Activated CD4-positive, CD25-positive, alpha-beta regulatory T cell (primary cell): ENCODE measurements around the gene SUDS3.
"Not testable (repeated sequence)": the region's sequence is repeated elsewhere in the genome, so short reads cannot be mapped to it uniquely, and the experiment has no call there.

Experiments used
- DNase-seq, 4 experiments: peaks; one replicate each; lab custom pipeline; 2025; lab: John Stamatoyannopoulos, UW

The SUDS3 gene

DNA sequence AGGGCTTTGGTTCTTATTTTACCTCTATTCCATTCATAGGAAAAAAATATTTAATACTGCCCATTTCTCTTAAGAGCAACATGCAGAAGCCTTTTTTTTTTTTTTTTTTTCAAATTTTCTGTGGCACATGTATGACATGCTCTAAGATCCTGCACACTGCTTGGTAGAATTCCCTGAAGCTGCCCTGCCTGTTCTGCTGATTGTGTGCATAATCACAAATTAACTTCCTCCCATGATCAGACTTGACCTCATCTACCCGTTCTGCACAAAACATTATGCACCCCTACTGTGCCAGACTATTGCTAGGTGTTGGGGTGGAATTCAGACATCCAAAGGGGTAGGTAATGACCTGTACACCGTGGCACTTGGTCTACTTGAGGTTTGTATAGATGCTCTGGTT is 22.2 kb downstream of the SUDS3 start:
- no peak for DNase-seq

DNA sequence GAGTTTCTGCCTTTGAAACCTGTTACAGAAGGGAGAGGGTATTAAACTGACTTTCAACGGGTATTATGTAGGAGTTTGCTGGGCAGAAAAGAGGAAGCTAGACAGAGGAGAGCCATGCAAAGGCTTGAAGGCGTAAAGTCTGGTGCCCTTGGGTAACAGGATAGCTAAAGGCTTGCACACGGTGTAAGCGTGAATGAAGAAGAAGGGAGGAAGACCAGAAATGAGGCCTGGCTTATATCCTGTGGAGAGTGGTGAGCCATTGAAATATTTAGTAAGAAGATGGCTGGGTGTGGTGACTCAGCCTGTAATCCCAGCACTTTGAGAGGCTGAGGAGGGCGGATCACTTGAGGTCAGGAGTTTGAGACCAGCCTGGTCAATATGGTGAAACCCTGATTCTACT is 22.6 kb downstream of the SUDS3 start:
- no peak for DNase-seq

DNA sequence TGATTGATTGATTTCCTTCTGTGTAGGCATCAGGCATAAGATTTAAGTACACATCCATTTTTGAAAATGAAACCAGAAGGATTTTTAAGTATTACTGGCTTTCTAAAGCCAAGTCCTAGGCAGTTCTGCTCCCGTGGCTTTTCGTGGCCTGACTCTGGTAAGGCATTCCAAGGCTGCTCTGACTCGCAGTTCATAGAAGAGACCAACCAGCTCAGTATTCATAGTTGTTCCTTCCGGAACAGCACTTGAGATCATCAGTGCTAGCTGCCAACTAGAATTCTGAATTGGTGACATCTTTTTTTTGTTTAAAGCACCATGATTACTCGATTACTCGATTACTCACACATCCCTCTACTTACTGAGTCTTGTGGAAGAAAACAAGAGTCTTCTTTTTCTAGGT is 25.9 kb downstream of the SUDS3 start:
- DNase-seq = no peak

DNA sequence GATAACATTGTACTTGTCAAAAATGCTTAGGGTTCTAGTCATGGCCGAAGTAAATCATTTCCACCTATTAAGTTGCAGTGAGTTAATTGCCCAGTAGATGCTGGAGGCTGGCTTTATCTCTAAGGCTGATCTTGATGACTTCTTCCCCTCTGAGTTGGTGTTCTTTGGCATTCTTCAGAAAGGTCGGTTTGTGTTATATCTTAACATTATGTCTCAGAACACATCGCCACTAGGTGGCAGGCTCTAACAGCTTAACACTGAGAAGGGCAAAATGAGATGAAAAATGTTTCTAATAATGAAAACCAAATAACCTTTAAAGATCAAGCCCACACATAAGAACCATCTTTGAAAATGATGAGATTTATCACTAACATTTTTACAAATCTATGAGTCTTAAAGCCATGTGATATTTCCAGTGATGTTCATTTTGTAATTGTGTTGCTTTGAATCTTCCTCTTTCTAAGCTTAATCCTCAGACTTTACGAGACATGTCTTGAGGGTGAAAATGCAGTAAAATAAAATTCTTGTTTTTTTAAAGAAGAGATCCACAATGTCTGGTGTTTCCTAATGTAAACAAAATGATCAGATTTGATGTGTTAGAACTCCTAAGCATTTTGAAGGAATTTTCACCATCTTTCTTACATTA is 28.6 kb downstream of the SUDS3 start:
- DNase-seq = peak; percentile 3 to 14 (median 8)

DNA sequence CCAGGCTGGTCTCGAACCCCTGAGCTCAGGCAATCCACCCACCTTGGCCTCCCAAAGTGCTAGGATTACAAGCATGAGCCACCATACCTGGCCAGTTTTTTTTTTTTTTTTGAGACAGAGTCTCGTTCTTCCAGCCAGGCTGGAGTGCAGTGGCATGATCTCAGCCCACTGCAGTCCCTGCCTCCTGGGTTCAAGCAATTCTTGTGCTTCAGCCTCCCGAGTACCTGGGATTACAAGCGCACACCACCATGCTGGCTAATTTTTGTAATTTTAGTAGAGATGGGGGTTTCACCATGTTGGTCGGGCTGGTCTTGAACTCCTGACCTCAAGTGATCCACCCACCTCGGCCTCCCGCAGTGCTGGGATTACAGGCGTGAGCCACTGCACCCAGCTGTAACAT is 31.9 kb downstream of the SUDS3 start:
- DNase-seq = not testable (repeated sequence)

DNA sequence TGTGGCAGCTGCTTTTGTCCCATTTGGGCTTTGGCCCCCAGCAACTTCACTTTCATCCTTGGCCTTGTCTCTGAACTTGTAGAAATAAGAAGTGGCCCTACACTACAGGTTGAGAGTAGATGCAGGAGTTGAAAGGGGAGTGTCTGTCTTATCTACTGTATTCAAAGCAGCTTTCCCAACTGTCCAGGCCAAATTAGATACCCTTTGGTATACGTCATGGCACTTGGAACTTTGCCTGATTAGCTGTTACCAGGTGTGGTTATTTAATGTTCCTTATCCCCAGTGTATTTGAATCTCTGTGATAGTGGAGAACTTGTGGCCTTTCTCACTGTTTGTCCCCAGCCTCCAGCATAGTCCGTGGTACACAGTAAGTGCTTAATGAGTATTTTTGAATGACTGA is 33.5 kb downstream of the SUDS3 start:
- DNase-seq = no peak

DNA sequence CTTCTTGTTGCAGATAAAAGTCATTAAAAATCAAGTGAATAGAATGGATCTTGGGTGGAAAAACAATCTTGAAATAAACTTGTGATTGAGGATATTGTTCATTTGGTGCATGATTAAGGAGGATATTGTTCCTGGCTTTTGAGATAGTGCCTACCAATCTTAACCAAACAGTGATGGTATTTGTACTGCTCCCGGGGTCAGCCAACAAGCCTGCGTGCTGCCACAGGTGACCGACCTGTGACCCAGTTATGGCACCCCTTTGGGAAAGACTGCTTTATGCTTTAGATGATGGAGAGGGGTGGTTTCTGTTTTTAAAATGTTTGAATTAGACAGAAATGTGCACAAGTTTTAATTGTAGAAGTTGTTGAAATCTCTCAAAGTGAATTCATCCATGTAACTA is 41.6 kb downstream of the SUDS3 start:
- DNase-seq = no peak

DNA sequence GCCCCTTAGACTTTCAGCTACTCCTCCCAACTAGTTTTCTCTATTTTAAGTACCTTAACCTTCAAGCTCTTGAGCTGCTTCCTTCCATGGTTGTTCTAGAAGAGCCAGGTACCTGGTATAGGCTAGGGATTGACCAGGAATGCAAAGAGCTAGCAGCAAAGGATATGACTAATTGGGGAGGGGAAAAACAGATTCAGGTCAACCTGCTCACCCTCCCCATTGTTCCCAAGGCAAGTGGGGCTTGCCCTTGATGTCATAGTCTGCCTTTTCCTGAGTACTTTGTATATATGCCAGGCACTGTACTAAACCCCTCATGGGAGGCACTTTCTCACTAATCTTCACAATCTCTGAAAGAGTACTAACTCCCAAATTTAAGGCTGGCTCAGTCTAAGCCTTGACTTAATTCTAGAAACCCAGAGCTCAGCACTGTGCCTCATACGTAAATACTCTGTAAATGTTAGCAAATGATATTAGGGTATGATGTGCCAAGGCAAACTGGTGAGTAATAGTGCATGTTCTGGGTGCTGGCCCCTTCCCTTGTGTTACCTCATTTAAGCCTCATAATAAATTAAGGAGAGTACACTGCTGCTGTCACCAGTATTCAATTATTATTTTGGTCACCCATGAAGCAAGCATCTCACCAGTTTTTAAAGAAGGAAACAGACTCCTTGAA is 42.2 kb downstream of the SUDS3 start:
- DNase-seq = no peak

DNA sequence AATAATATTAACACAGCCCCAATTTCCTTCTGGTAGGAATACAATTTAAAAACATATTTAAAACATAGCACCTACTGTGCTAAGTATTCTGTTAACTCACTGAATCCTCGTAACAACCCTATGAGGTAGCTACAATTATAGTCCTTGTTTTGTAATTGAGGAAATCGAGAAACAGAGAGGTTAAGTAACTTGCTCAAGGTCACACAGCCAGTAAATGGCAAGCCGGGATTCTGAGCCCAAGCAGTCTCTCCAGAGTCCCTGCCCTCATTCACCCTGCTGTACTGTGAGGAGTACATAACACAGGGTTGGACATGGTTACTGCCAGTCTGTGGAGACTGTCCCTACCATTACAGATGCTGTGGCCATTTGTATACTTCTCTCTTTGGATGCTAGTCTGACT is 44.3 kb downstream of the SUDS3 start:
- no peak for DNase-seq

DNA sequence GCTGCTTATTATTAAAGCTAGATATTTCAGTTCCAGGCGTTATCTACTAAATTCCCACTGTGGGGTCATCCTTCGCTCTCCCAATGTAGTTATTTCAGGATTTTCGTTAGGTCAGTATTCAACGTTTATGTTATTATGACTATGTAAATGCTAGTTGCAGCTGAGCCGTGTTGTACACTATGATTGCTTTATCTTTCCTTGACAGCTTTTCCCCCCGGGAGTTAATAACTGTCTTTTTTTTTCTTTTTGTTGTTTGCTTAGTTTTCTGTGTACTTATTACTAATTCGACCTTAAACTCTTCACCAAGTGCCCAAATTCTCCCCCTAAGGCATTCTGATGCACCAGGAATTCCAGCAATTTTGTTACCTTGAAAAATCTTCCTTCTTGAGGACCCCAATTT is 48.5 kb downstream of the SUDS3 start:
- DNase-seq = no peak

DNA sequence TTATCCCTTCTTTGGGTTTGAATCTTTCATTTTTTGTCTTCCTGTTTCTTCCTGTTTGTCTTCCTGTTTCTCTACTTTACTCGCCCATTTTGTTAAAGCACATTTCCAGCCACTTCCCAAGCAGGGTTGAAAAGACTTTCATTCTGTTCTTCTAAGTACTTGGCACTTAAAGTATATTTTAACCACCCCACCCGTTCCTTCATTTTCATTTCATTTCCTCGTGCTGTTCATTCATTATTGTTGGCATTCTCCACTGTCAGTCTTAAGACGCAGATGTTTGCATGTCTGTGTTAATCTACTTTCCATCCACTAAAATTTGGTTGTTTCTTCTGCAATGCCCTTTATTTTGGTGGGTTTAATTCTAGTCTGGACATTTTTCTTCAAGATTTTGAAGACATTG is 49.0 kb downstream of the SUDS3 start:
- no peak for DNase-seq

DNA sequence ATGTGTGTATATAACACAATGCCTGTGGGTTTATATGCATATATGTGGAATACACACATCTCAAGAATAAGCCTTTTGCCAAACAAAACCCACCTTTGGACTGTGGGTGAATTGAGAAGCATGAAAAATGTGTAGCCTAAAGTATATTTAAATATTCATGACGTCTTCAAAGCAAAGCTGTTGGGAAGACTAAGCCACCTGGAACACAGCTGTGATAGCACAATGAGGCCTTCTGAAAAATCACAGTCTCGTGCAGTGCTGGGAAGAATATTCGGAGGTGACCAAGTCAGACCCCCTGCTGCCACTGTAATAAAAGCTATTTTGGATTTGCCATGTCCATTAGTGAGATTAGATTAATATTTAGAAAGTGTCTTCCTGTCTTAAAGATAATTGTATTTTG is 51.5 kb downstream of the SUDS3 start:
- DNase-seq = no peak

DNA sequence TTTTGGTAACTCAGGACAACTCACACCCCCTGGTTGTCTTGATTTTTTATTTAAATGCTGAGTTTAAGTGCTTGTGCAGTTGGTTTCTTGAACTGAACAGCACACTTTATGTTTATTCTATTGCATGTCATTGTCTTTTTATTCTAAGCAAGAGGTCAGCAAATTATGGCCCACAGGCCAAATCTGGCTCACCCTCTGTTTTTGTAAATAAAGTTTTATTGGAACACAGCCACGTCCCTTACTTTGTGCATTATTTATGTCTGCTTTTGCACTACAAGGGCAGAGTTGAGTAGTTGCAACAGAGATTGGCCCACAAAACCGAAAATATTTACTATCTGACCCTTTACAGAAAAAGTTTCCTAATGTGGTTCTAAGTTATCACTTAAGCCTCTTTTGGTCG is 52.3 kb downstream of the SUDS3 start:
- no peak for DNase-seq

DNA sequence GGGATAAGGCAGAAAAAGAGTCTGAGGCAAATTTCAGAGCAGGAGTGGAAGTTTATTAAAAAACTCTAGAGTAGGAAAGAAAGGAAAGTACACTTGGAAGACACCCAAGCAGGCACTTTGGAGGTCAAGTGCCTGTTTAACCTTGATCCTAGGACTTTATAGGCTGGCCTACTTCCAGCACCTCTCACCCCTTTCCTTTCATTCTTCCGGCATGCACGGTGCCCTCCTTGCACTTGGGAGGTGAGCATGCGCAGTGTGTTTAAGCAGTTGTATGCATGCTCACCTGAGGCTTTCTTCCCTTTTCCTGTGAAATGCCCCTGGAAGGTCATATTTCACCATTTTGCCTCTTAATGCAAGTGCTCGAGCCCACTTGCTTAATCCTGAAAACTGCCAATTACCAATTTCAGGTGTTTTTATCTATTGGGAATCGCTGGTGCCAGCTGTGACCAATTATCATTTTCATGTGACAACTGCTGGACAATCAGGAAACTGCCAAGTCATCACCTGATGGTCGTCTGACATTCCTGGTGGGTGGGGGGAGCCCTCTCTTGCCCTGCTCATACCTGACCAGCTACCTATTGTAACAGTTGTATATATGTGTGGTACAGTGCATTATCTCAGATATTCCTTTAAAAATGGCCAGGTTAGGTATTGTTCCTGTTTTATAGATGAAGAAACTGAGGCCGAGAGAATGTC is 53.5 kb downstream of the SUDS3 start:
- DNase-seq = no peak

DNA sequence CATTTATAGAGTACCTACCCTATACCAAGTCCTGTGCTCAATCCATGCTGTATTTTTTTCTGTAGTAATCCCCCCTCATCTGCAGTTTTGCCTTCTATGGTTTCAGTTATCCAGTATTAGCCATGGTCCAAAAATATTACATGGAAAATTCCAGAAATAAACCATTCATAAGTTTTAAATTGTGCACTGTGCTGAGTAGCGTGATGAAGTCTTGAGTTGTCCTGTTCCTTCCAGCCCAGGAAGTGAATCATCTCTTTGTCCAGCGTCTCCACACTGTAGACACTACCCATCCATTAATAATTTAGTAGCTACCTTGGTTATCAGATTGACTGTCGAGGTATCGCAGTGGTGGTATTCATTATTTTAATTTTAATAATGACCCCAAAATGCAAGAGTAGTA is 54.2 kb downstream of the SUDS3 start:
- no peak for DNase-seq

DNA sequence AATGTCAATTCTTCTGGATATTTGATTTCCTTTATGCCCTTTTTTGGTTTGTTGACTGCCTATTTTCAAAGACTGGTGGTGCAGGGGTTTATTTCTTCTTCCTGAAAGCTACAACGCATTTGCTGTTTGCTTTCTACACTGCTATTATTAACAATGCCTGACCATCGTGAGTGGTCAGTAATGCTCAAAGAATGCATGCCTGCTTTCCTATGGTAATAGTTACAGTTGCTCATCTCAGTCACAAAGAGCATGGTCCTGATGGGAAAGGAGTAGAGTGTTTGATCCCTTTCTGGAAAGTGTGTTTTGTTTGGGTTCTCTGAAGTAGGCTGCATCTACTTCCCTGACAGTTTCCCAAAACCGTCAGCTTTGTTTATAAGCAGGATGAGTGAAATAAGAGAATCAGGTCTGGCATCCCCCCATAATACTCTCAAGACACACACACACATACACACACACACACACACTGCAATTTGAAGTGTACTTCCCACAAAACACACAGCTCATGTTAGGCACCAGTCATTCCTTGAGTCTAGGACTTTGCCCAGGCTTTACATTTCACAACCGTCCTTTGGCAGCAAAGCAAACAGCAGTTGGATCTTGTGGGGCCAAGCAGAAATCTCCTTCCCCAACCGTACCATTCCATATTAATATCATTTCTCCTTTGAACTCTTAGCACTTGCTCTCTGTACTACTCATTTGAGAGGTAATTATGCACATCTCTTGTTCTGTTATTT is 56.6 kb downstream of the SUDS3 start:
- no peak for DNase-seq

DNA sequence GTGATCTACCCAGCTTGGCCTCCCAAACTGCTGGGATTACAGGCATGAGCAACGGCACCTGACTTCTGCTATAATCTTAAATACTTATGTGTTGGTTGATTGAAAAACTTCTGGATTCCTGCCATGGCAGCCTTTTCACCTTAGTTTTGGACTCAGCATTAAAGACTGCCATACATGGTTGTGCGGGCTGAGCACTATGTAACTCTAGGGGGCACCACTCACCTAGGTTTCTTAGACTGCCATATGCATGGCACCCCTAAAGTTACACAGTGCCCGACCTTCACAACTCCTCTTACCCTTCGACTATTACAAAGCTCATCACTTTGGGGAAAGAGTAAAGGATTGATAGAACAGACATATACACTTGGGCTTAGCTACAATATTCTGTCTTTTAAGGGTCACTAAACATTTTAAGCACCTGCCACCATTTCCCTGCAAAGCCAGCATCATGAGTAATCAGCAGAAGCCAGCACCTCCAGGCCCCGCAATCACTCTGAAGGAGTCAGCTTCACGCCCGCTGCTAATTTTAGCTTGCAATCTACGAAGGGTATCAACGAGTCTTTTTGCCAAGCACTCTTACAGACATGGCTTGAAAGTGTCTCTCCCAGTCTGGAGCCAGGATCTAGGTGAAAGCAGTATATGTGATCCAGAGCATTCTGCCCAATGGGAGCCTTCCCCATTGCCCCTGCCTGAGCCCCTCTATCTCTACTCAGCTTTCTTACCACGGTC is 59.8 kb downstream of the SUDS3 start:
- no peak for DNase-seq

DNA sequence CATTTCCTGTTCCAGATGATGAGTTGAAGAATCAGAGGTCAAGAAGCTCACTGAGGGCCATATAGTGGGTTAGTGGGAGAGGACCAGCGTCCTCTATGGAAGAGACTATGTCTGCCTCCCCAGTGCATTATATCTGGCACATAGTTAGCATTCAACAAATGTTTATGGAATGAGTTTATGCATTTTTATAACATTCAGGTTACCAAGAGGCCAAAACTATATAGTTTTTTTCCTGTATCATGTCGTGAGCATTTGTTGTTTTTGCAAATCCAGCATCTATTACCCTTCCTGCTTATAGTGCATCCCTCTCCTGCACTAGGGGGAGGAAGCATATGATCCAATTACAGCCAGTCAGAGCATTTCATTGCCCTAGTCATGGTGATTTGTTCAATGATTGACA is 60.6 kb downstream of the SUDS3 start:
- no peak for DNase-seq

DNA sequence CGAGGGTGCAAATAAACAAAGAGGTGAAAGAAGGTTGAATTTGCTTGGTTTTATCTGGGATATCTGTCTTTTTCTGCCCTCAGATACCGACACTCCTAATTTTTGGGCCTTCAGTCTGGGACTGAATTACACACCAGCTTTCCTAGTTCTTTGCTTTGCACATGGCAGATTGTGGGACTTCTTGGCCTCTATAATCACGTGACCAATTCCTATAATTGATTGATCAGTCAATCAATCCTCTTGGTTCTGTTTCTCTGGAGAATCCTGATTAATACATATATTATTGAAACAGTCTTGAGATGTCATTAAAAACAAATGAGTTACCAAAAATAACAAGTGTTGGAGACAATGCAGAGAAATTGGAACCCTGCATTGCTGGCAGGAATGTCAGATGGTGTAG is 62.7 kb downstream of the SUDS3 start:
- DNase-seq = no peak

DNA sequence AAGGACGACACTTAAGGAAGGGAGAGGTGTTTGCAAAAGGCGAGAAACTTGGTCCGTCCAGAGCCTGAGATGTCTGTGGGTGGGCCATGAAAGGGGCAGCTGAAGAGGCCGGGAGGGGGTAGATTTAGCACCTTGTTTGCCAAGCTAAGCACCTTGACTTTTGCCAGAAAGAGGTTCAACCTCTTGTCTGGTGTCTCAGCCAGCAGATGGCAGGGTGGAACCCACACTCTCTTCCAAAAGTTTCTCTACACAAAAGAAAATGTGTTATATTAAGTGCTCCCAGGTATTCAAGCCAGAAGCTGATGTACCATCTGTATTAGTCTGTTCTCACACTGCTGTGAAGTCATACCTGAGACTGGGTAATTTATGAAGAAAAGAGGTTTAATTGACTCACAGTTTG is 69.9 kb downstream of the SUDS3 start:
- DNase-seq = no peak

DNA sequence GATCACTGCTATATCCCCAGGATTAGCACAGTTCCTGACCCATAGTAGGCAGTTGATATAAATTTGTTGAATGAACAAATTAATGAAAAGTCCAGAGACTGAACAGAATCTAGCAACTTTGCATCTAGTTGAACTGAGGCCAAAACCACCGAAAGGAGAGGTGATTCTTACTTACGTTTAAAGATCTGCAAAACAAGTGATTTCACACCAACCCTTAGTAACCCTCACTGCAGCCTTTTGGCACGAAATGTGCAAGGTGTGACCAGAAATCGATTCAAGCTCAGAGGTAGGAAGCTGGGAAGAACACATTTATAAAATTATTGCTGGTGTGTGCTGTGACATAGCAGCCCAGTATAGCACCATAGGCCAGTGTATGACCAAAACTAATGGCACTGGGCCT is 70.8 kb downstream of the SUDS3 start:
- DNase-seq = no peak

DNA sequence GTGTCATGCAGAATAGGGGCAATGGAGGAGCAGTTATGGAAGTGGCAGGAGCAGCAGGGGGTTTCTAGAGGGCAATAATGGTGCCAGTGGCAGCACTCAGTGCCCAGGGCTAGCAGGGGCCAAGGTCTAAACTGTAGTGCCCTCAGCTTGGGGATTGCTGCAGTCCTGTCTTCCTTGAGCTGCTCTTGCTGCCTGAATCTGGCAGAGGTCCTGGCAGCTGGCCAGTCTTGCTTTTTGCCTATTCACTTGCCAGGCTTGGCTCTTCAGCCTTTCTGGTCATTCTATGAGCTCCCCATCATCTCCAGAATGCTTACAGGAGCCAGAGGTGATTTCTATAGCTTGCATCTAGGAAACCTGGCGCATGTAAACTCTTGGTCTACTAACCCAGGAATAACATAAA is 72.0 kb downstream of the SUDS3 start:
- no peak for DNase-seq
